MCF 10A (cell line): ENCODE results near the gene PRPS1. TPM values are rescaled to one million over a fixed set of nuclear protein-coding genes. Genes with fewer than 3 reads are reported as not detected.
"Not testable (repeated sequence)": the region's sequence is repeated elsewhere in the genome, so short reads cannot be mapped to it uniquely, and the experiment has no call there.

Experiments
- BruUV-seq: library from RNA; stranded (reverse); fragments of 400-500 nt; replicated peaks from 2 replicates; lab custom pipeline; 2021; lab: Mats Ljungman, UMichigan
- CTCF ChIA-PET: fragments of 300-600 bp; sonication (Branson Sonifier 250); formaldehyde crosslinking; extraction: SDS; loops from one replicate; lab custom pipeline; 2021; ENCODE audit warnings: antibody characterized with exemption, inconsistent platforms; lab: Yijun Ruan, JAX
- POLR2A ChIA-PET: fragments of 300-600, 350-650 bp; sonication (Branson Sonifier 250); formaldehyde crosslinking; extraction: SDS; loops from one replicate; lab custom pipeline; 2020; ENCODE audit warnings: antibody characterized with exemption, inconsistent platforms; lab: Yijun Ruan, JAX
- DNase-seq: peaks from one replicate; pipeline ENCODE4 v3.0.0-alpha.2; 2018; ENCODE audit not compliant: unreplicated experiment
- H3K27ac Mint-ChIP-seq: one replicate; pipeline ENCODE4 v1.8.0; 2022; ENCODE audit warnings: mild to moderate bottlenecking, low read depth, mixed read lengths; ENCODE audit not compliant: unreplicated experiment
- H3K27me3 Mint-ChIP-seq: one replicate; pipeline ENCODE4 v1.8.0; 2022; ENCODE audit warnings: mixed read lengths; ENCODE audit not compliant: insufficient read depth, unreplicated experiment
- H3K36me3 Mint-ChIP-seq: one replicate; pipeline ENCODE4 v1.8.0; 2022; ENCODE audit warnings: mild to moderate bottlenecking, moderate library complexity, mixed read lengths; ENCODE audit not compliant: insufficient read depth, unreplicated experiment
- H3K4me1 Mint-ChIP-seq: one replicate; pipeline ENCODE4 v1.8.0; 2022; ENCODE audit warnings: mixed read lengths; ENCODE audit not compliant: insufficient read depth, unreplicated experiment
- H3K4me3 Mint-ChIP-seq: one replicate; pipeline ENCODE4 v1.8.0; 2022; ENCODE audit warnings: mild to moderate bottlenecking, moderate library complexity, mixed read lengths; ENCODE audit not compliant: unreplicated experiment
- H3K9me3 Mint-ChIP-seq: one replicate; pipeline ENCODE4 v1.8.0; 2022; ENCODE audit warnings: mixed read lengths; ENCODE audit not compliant: unreplicated experiment
- intact Hi-C: fragments of 100-400 bp; cut with micrococcal nuclease; formaldehyde crosslinking; loops from 2 replicates; pipeline ENCODE4 v1.14.1; 2022
- total RNA-seq: library from RNA; stranded (reverse); gene quantifications from 2 replicates; pipeline ENCODE4 v1.2.3, GENCODE V29; 2022
- TF ChIP-seq, protein P1 (sequence below): fragments of 200-600 bp; IDR thresholded peaks from one replicate; pipeline ENCODE4 v1.8.0; 2022; ENCODE audit warnings: antibody characterized with exemption, mild to moderate bottlenecking; ENCODE audit not compliant: unreplicated experiment

PRPS1 gene
- total RNA-seq, 1 experiment from 2014 or later, result 27.9 TPM

DNA sequence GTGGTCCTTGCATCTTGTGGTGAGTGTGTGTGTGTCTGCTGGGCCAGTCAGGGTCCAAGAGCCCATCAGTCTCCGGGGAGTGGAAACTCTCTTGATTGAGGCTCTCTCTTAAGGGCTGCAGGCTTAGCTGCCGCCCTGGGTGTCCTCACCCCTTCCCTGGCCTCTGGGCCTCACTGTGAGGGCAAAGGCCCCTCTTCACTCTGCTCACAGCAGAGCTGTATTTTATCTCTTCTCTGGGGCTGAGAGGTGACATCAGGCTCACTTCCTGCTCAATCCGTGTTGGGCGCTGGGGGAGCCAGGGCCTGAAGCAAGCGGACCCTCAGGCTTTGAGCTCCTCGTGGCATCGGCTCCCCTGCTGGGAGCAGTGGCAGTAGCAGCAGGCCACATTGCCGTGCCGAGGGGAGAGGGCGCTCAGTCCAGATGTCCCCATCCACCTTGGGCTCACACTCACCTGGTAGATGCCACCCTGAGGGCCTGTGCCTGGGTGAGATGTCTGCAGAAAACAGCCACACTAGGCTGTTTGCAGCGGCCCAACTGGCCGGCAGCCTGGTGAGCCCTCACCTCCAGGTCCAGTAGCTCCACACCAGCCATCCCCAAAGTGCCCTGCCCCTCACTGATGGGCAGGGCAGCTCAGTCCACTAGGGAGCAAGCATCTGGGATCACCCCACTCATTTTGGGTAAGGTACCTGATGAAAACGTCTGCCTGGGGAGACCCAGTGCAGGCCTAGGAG, 24.7 kb upstream of the PRPS1 start:
- TF ChIP-seq, protein P1, sequence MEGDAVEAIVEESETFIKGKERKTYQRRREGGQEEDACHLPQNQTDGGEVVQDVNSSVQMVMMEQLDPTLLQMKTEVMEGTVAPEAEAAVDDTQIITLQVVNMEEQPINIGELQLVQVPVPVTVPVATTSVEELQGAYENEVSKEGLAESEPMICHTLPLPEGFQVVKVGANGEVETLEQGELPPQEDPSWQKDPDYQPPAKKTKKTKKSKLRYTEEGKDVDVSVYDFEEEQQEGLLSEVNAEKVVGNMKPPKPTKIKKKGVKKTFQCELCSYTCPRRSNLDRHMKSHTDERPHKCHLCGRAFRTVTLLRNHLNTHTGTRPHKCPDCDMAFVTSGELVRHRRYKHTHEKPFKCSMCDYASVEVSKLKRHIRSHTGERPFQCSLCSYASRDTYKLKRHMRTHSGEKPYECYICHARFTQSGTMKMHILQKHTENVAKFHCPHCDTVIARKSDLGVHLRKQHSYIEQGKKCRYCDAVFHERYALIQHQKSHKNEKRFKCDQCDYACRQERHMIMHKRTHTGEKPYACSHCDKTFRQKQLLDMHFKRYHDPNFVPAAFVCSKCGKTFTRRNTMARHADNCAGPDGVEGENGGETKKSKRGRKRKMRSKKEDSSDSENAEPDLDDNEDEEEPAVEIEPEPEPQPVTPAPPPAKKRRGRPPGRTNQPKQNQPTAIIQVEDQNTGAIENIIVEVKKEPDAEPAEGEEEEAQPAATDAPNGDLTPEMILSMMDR, result no peak
- ChIA-PET CTCF (no interaction called here), POLR2A (interaction anchor here (1.5 kb wide), 1 partner anchor 25 kb away, joined by 3 read pairs; the partner anchor contains the start of gene PRPS1)
- Mint-ChIP-seq H3K27ac (no peak overlapping the region), H3K36me3 (no peaks in the 10 kb centered on the region), H3K4me1 (no peaks in the 10 kb centered on the region), H3K4me3 (no peak overlapping the region), H3K27me3 (peaks cover 59% of the 10 kb centered on the region), H3K9me3 (no peaks in the 10 kb centered on the region)
- intact Hi-C loops, result no loop called here
- no TSS peak for BruUV-seq
- DNase-seq, result no peak

DNA sequence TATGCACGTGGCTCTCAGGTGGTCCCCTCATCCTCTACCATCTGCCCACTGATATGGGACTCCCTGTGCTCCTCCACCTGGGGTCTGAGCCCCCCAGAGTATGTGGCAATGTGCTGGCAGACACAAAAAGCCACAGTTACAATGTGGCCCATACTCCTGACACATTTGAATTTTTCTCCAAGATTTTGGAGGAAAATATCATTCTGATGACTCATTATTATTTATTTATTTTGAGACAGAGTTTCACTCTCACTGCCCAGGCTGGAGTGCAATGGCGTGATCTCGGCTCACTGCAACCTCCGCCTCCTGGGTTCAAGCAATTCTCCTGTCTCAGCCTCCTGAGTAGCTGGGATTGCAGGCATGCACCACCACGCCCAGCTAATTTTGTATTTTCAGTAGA, 19.2 kb upstream of the PRPS1 start:
- H3K27ac Mint-ChIP-seq, BruUV-seq, CTCF ChIA-PET, intact Hi-C loops, H3K4me1 Mint-ChIP-seq, POLR2A ChIA-PET, DNase-seq, H3K36me3 Mint-ChIP-seq, H3K9me3 Mint-ChIP-seq, H3K4me3 Mint-ChIP-seq: not testable (repeated sequence)
- H3K27me3 Mint-ChIP-seq, result peaks cover 50% of the 10 kb centered on the region

DNA sequence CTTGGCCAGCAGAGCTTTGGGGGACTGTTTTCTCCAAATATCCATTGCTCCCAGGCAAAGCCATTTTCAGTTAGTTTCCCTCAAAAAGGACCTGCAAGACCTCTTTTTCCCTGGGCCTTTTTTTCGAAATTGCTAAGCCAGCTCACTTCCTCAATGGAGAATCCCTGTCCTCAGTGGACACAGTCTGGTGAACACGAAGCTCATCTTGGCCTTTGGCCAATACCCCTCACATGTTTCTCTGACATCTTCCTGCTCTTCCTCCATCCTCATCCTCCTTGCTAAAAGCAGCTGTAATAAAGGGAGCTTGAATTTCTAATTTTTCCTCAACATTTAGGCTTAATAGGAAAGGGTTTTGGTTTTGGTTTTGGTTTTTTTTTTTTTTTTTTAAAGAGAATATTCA, 17.6 kb upstream of the PRPS1 start:
- POLR2A ChIA-PET, result interaction anchor here (1.3 kb wide), 1 partner anchor 12 kb away, joined by 3 read pairs; no protein-coding TSS in a partner anchor
- CTCF ChIA-PET, result interaction anchor here (0.5 to 0.7 kb wide), 3 partner anchors 12 to 442 kb away, joined by 3 read pairs; no protein-coding TSS in a partner anchor
- no peak overlapping the region for H3K4me3 Mint-ChIP-seq
- peaks cover 5% of the 10 kb centered on the region for H3K4me1 Mint-ChIP-seq
- no peaks in the 10 kb centered on the region for H3K9me3 Mint-ChIP-seq
- no peak for DNase-seq
- intact Hi-C loops, result no loop called here
- no peaks in the 10 kb centered on the region for H3K36me3 Mint-ChIP-seq
- TF ChIP-seq, protein P1, result no peak
- no TSS peak for BruUV-seq
- H3K27ac Mint-ChIP-seq, result no peak overlapping the region
- H3K27me3 Mint-ChIP-seq, result peaks cover 38% of the 10 kb centered on the region

DNA sequence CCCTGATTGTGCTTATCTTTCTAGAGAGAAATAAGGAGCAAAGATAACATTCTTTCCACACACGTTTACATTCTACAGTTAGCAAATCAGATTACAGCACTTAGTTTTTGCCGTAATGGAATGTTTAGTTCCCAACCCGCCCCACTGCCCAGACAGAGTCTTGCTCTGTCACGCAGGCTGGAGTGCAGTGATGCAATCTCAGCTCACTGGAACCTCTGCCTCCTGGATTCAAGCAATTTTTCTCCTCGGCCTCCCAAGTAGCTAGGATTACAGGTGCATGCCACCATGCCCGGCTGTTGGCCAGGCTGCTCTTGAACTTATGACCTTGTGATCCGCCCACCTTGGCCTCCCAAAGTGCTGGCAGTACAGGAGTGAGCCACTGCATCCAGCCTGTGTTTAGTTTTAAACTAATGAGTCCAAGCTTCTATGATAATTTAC, 8.4 kb upstream of the PRPS1 start:
- no peaks in the 10 kb centered on the region for H3K9me3 Mint-ChIP-seq
- no peaks in the 10 kb centered on the region for H3K4me1 Mint-ChIP-seq

More for the DNA sequence above, 8.4 kb upstream of the PRPS1 start:
- intact Hi-C loops, result no loop called here
- BruUV-seq, result no TSS peak
- H3K4me3 Mint-ChIP-seq, result no peak overlapping the region
- TF ChIP-seq, protein P1, result no peak
- ChIA-PET CTCF (interaction anchor here (0.7 kb wide), 1 partner anchor 627 kb away, joined by 3 read pairs; no protein-coding TSS in a partner anchor), POLR2A (interaction anchor here (1.9 kb wide), 1 partner anchor 9 kb away, joined by 5 read pairs; the partner anchor contains the start of gene PRPS1)
- H3K36me3 Mint-ChIP-seq, result no peaks in the 10 kb centered on the region
- no peak overlapping the region for H3K27ac Mint-ChIP-seq
- no peak for DNase-seq
- H3K27me3 Mint-ChIP-seq, result peaks cover 51% of the 10 kb centered on the region
